HCEC 1CT (cell line): Measurements from ENCODE around the gene FXYD6.

Experiments
- DNase-seq: peaks from one replicate; pipeline ENCODE4 v3.0.0-alpha.2; 2017

The FXYD6 gene

DNA sequence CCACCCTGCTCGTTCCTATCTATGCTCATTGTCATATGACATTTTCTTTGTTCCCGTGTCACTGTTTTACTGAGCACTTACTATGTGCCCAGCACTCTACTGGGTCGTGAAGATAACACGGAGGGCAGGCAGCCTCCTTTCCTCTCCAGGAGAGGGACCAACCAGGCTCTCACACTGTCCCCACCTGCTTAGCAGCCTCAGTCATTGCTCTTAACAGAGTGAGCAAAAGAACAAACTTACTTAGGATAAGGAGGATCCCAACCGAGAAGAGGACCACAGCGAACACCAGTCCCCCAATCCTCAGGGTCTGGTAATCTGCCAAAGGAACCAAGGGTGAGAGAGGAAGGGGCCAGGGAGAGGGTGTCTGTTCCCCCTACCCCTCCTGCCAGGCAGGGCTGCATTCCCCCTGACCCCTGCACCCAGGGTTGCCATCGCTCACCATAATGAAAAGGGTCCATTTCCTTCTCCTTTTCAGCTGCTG is 34.9 kb downstream of the FXYD6 start:
- DNase-seq: no peak

DNA sequence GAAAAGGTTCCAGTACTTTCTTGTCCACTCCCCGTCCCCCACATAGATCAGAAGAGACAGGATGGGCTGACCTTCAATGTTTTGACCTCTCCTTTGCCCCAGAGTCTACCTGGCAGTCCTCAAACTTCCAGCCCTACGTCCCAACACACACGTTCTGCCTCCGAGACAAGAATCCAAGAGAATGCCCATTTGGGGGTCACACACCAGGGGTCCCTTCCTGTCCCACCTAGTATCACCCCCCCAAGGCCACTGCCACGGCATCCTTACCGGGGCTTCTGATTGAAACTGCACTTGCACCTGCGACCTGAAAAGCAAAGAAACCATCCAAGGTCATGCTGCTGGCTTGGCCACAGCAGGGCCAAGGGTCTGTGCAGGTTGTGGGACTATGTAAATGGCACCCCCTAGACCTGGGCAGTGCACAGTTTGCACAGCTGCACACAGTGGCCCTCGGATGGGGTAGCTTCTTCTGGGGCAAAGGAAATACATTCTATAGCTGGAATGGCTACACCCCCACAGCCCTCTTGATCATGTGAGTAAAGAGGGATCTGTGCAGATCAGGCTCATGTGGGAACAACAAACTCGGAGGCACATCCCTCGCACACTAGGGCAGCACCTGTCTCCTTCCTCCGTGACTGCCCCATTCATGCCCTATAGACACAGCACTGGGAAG is 35.4 kb downstream of the FXYD6 start:
- DNase-seq: no peak

DNA sequence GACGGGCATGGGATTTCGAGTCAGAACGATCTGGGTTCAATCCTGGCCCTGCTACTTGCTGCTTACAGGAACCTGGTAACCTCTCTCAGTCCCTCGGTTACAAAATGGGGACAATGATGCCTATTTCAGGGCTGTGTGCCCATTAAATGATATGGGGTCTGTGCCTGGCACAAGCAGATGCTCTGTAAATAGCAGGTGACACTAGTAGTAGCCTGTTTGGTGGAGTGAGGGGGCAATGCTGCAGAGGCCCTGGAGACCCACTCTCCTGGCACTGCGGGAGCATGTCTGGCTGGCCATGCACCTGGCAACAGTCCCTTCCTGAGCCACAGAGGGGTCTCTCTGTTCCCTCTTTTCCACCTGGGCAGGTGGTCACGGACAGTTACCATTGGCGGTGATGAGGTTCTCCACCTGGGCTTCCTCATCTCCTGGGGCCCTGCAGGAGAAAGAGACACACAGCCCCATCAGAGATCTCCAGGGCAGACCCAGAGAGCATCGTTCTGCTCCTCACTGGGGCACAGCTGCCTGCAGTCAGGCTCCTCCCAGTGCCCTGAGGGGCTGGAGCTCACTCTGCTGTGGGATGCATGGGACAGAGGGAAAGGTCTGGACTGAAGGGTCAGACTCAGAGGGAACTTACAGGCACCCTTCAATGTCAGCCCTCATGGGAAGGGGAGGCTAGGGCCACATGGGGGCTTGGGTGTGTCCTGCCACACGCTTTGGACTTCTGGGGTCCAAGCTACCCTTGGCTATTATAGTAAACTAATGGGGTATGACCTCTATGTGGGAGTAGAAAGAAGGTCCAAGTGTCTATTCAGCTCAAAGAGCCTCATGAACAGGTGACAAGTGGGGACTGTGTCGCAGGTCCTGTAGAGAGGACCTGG is 36.3 kb downstream of the FXYD6 start:
- no peak for DNase-seq

- DNase-seq: no peak
These were observed 37.0 kb downstream of the FXYD6 start for GRCh38 chr11:117839380-117839881.

DNA sequence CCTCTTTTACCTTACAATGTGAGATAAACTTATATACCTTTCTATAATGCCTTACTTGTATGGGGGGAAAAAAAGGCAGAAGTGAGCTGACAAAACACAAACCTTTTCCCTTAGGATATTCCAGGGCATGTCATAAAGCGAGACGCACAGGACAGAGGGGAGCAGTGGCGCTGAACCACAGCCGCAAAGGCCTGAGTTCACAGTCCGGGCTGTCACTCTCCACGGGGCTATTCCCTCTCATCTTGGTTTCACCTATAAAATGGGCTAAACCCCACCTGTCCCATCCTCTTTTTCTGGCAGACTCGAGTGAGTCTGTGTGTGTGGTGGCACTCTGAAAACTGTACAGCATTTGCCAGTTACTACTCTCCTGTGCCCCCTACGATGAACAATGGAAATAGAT is 37.6 kb downstream of the FXYD6 start:
- no peak for DNase-seq

- no peak for DNase-seq
These were observed 38.7 kb downstream of the FXYD6 start for GRCh38 chr11:117837791-117838190.

GRCh38 chr11:117837070-117837776 is 39.2 kb downstream of the FXYD6 start:
- no peak for DNase-seq

GRCh38 chr11:117836077-117836960 is 40.1 kb downstream of the FXYD6 start:
- DNase-seq: no peak

- DNase-seq: no peak
These were observed 40.9 kb downstream of the FXYD6 start for GRCh38 chr11:117835576-117835975.

DNA sequence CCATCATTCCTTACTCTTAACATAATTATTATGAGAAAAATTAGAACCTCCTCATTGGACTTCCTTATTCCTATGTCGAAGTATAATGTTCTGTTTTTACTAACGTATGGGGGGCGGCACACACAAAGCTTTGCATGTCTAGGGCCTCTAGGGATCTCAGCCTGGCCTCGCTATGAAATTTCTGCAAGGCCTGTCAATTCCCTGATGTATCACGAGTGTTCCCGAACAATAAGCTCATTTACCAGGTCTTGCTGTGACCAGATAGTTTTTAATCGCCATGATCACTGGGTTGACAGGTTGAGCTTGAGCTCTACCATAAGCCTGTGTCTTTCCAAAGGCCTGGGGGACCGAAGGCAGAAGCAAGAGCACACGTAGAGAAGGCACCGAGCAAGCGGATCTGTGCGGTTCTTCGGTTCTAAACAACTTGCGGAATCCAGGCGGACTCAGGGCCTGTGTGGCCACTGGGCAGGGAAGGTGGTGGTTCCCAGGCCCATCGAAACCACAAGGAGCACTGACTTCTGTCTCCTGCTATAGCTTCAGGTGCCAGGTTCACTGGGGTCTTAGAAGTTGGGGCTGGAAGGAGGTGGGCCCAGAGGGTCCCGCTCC is 41.5 kb downstream of the FXYD6 start:
- no peak for DNase-seq

GRCh38 chr11:117834068-117834810 is 42.2 kb downstream of the FXYD6 start:
- DNase-seq: no peak

GRCh38 chr11:117833401-117833891 is 43.0 kb downstream of the FXYD6 start:
- DNase-seq: no peak

GRCh38 chr11:117832511-117832910 is 43.9 kb downstream of the FXYD6 start:
- no peak for DNase-seq

DNA sequence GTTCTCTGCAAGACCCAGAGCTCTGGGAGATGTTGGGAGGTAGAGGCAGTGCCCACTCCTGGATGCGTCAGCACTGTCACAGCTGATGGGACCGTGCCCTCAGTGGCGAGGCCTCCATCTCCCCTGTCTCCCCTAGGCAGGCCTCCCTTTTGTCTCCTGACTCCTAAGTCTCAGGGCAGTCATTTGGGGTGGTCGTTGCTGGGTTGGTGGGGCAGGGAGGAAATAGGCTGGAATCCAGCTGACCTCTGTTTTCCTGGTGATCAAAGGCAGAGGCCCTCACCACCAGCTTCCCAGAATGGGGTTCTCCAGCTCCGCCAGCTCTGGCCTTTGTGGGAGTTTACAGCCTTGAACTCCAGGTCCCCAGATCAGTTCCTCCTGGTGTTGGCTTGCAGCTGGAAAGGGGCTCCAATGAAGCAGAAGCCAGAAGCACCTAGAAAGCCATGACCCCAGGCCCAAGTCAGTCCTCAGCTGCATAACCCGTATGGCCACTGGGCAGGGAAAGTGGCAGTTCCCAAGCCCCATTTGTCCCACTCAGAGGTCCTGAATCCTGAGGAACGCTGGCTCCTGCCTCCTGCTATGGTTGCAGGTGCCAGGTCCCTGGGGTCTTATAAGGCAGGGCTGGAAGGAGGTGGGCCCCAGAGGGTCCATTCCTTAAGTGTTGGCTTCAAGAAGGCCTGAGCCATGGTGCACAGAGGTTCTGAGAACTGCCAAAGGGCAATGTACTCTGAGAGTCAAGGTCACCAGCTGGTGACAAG is 44.6 kb downstream of the FXYD6 start:
- DNase-seq: no peak

GRCh38 chr11:117830674-117831351 is 45.6 kb downstream of the FXYD6 start:
- DNase-seq: no peak

- DNase-seq: no peak
These were observed 46.4 kb downstream of the FXYD6 start for GRCh38 chr11:117830072-117830471.

DNA sequence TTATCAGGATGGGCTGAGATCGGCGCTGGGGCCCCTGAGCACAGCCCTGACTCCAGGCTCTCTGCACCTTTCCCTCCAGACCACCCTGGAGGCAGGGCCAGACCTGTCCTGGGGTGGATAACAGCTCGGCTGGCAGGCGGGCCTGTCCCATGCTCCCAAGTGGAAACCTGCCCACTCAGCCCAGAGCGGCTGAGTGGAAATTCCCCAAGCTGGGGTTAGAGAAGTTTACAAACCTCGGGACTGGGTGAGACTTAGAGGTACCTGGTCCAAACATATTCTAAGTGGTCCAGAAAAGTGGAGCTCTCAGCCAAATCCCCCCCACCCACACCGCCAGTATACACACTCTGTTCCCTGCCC is 47.1 kb downstream of the FXYD6 start:
- DNase-seq: no peak

GRCh38 chr11:117828611-117829368 is 47.7 kb downstream of the FXYD6 start:
- DNase-seq: peak; percentile 30
